Neural crest cell (in vitro differentiated cells): ENCODE data around the gene CYTL1. TPM values are rescaled to one million over a fixed set of nuclear protein-coding genes. Genes with fewer than 3 reads are reported as not detected.
A peak's percentile ranks its signal among the peaks of the same experiment; 100 is the strongest.

Experiments used
- DNase-seq: peaks from one replicate; pipeline ENCODE4 v3.0.0; 2021; ENCODE audit warnings: low read depth, mixed read lengths, low spot score
- H3K27ac Mint-ChIP-seq: one replicate; pipeline ENCODE4 v1.8.0; 2021; ENCODE audit warnings: mild to moderate bottlenecking, mixed read lengths; ENCODE audit not compliant: unreplicated experiment
- H3K27me3 Mint-ChIP-seq: 2 replicates; pipeline ENCODE4 v1.8.0; 2021; ENCODE audit warnings: low read depth, mild to moderate bottlenecking, mixed read lengths
- H3K36me3 Mint-ChIP-seq: 2 replicates; pipeline ENCODE4 v1.8.0; 2021; ENCODE audit warnings: low read depth, mild to moderate bottlenecking, mixed read lengths
- H3K4me1 Mint-ChIP-seq: 2 replicates; pipeline ENCODE4 v1.8.0; 2021; ENCODE audit warnings: mixed read lengths
- H3K4me3 Mint-ChIP-seq: one replicate; pipeline ENCODE4 v1.8.0; 2021; ENCODE audit warnings: mild to moderate bottlenecking, mixed read lengths
- H3K9me3 Mint-ChIP-seq: 2 replicates; pipeline ENCODE4 v1.8.0; 2021; ENCODE audit warnings: mixed read lengths
- CTCF ChIP-seq: fragments of 200-600 bp; sonication (generic); conservative IDR thresholded peaks from 2 replicates; pipeline ENCODE4 v1.5.0; 2021; ENCODE audit warnings: antibody characterized with exemption, mild to moderate bottlenecking
- total RNA-seq: library from RNA; stranded (reverse); gene quantifications from 2 replicates; pipeline ENCODE4 v1.2.1, GENCODE V29; 2021

CYTL1 gene
- total RNA-seq, 1 donor from 2014 or later: 13.2 TPM

GRCh38 chr4:5018096-5018495, 1.2 kb downstream of the CYTL1 start:
- Mint-ChIP-seq H3K36me3 (no peaks in the 10 kb centered on the region), H3K9me3 (peaks cover 3% of the 10 kb centered on the region), H3K4me1 (peaks cover 5% of the 10 kb centered on the region), H3K27ac (no peak overlapping the region), H3K27me3 (no peaks in the 10 kb centered on the region), H3K4me3 (peak overlapping the region; percentile 28)
- TF ChIP-seq CTCF: peak; percentile 43
- no peak for DNase-seq

GRCh38 chr4:5014007-5014682, 5.1 kb downstream of the CYTL1 start:
- no peak overlapping the region for H3K4me3 Mint-ChIP-seq
- DNase-seq: no peak
- peaks cover 2% of the 10 kb centered on the region for H3K9me3 Mint-ChIP-seq
- peaks cover 4% of the 10 kb centered on the region for H3K27me3 Mint-ChIP-seq
- no peak overlapping the region for H3K27ac Mint-ChIP-seq
- H3K4me1 Mint-ChIP-seq: peaks cover 5% of the 10 kb centered on the region
- TF ChIP-seq CTCF: no peak
- H3K36me3 Mint-ChIP-seq: no peaks in the 10 kb centered on the region

- peaks cover 2% of the 10 kb centered on the region for H3K9me3 Mint-ChIP-seq
- TF ChIP-seq CTCF: no peak
- H3K4me1 Mint-ChIP-seq: peaks cover 3% of the 10 kb centered on the region
- H3K4me3 Mint-ChIP-seq: no peak overlapping the region
- H3K36me3 Mint-ChIP-seq: no peaks in the 10 kb centered on the region
- DNase-seq: no peak
- no peak overlapping the region for H3K27ac Mint-ChIP-seq
- peaks cover 4% of the 10 kb centered on the region for H3K27me3 Mint-ChIP-seq
Measured at GRCh38 chr4:5012958-5013357, 6.3 kb downstream of the CYTL1 start.

GRCh38 chr4:5012244-5012898, 6.9 kb downstream of the CYTL1 start:
- no peak overlapping the region for H3K4me3 Mint-ChIP-seq
- peaks cover 2% of the 10 kb centered on the region for H3K9me3 Mint-ChIP-seq
- no peak overlapping the region for H3K27ac Mint-ChIP-seq
- DNase-seq: no peak
- TF ChIP-seq CTCF: no peak
- no peaks in the 10 kb centered on the region for H3K36me3 Mint-ChIP-seq
- peaks cover 4% of the 10 kb centered on the region for H3K27me3 Mint-ChIP-seq
- H3K4me1 Mint-ChIP-seq: no peaks in the 10 kb centered on the region

- DNase-seq: no peak
- Mint-ChIP-seq H3K36me3 (no peaks in the 10 kb centered on the region), H3K27ac (no peak overlapping the region), H3K9me3 (peaks cover 2% of the 10 kb centered on the region), H3K27me3 (peaks cover 4% of the 10 kb centered on the region), H3K4me1 (no peaks in the 10 kb centered on the region), H3K4me3 (no peak overlapping the region)
- no peak for TF ChIP-seq CTCF
Measured at GRCh38 chr4:5010984-5011383, 8.3 kb downstream of the CYTL1 start.
